HG03460 (cell line): ENCODE measurements around the gene CBR3.
"Not testable (repeated sequence)": the region's sequence is repeated elsewhere in the genome, so short reads cannot be mapped to it uniquely, and the experiment has no call there.

Source experiments
- ATAC-seq: cut with Tn5 transposase; IDR thresholded peaks from one replicate; pipeline ENCODE4 v1.9.1; 2021; ENCODE audit not compliant: unreplicated experiment

Gene CBR3

DNA sequence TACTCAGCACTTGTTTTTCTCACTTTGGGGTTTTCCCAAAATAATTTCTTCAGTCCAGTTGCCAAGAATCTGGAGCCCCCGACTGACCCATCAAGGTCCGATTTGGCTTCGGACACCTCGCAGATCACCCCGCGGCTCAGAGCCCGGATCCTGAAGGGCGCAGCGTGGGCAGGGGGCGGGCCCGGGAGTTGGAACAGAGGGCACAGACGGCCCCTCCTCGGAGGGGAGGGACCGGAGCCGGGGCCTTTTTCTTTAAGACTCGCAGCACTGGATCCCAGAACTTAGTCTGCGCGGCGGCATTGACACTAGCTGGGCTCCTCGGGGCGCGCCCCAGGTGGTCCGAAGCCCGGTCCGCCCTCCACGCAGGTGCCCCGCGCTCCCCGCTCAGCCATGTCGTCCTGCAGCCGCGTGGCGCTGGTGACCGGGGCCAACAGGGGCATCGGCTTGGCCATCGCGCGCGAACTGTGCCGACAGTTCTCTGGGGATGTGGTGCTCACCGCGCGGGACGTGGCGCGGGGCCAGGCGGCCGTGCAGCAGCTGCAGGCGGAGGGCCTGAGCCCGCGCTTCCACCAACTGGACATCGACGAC is at the start of gene CBR3:
Gene CBR3 (plus strand): TSS at position 277 of the 588 bp plus-strand sequence. CDS start 114 bp downstream, at position 391.
- no peak for ATAC-seq

GRCh38 chr21:36087362-36088138 is 47.3 kb upstream of the CBR3 start:
- no peak for ATAC-seq

- ATAC-seq = no peak
Measured at GRCh38 chr21:36089946-36090345, 44.9 kb upstream of the CBR3 start.

DNA sequence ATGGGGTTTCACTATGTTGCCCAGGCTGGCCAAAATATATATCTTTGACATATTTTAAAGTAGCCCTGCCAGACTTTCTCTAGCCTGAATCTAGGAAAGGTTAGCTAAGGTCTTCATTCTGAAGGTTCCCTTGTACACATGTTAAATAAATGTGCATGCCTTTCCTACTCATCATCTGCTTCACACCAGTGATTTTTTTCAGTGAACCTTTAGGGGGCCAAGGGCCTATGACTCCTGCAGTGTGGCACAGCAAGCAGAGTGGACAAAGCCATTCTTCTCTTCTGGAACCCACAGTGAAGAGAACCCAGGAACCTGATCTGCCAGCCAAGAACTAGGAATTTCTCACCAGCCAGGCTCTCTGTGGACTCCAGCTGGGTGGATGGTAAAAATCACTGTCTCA is 42.2 kb upstream of the CBR3 start:
- ATAC-seq = no peak

- ATAC-seq = no peak
Measured at GRCh38 chr21:36093512-36093911, 41.4 kb upstream of the CBR3 start.

DNA sequence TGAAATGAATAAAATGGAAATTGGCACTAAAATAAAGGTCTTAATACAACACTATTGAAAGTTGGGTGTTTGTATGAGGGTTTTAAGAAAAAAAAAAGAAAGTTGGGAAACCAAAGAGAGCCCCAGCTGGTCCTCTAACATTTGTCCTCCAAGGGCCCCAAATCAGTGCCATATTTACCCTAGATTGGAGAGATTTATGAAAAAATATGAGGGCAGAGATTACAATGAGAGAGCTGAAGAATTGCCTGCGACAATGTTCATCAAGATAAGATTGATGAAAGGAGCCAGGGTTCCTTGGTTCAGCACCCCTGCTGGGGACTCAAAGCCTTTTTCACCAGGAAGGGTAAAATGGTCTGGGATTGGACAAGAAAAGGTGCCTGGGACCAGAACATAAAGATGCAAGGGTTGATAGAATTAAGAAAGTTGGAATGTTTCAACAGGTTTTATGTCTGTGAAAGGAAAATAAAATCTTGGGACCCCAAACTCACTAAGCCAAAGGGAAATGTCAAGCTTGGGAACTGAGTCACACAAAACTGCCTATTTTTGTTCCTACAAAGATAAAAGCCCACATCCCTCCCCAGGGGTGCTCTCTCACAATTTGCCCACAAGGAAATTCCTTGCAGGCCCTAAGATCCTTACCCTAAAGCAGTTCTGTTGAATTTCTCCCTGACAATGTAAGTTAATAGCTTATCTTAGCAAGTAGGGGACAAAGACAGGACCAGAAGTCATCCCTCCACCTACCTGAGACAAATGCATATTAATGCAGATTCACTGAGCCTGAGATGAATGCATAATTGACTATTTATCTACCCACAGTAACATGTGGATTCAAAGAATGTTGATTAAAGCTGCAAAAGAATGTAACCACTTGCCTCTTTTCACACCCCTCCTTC is 38.2 kb upstream of the CBR3 start:
- ATAC-seq = no peak

- no peak for ATAC-seq
Measured at GRCh38 chr21:36097427-36098181, 37.3 kb upstream of the CBR3 start.

- no peak for ATAC-seq
Measured at GRCh38 chr21:36098182-36098532, 36.7 kb upstream of the CBR3 start.

GRCh38 chr21:36099000-36099399 is 35.9 kb upstream of the CBR3 start:
- ATAC-seq = no peak

GRCh38 chr21:36099695-36100211 is 35.1 kb upstream of the CBR3 start:
- not testable (repeated sequence) for ATAC-seq

- ATAC-seq = no peak
Measured at GRCh38 chr21:36100971-36101641, 33.8 kb upstream of the CBR3 start.

DNA sequence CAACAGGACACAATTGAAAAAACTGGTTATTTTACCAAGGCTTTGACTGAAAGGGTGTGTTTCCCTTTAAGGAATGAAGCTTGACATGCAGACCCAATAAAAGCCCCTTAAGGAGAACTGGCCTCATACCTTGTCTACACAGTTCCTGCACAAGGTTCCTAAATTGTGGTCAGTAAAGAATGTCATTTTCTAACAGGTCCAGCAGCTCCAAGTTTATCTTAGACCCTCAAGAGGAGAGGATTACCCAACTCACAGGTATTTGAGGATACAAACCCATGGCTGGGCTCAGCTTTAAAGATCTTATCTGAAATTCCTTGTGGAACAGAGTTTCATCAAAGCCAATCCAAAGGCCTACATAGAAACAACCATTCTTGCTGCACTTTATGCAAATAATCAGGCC is 31.4 kb upstream of the CBR3 start:
- ATAC-seq = no peak

GRCh38 chr21:36104317-36105300 is 30.3 kb upstream of the CBR3 start:
- ATAC-seq = no peak

DNA sequence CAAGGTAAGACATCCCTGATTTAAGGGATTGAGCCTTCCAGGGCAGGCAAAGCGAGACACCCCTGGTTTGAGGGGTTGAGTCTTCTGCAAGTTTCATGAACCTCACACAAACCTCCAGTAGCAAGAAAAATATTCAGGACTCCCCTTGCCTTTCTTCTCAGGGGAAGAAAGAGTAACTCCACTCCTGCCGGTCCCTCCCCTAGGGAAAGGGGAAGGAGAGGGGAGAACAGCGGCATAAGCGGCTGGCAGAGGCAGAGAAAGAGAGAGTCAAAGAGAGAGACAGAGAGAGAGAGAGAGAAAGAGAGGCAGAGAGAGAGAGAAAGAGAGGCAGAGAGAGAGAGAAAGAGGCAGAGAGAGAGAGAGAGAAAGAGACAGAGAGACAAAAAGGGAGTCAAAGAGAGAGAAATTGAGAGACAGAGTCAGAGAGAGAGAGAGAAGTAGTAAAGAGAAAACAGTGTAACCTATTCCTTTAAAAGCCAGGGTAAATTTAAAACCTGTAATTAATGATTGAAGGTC is 29.5 kb upstream of the CBR3 start:
- ATAC-seq = no peak

- no peak for ATAC-seq
Measured at GRCh38 chr21:36109868-36110267, 25.0 kb upstream of the CBR3 start.

DNA sequence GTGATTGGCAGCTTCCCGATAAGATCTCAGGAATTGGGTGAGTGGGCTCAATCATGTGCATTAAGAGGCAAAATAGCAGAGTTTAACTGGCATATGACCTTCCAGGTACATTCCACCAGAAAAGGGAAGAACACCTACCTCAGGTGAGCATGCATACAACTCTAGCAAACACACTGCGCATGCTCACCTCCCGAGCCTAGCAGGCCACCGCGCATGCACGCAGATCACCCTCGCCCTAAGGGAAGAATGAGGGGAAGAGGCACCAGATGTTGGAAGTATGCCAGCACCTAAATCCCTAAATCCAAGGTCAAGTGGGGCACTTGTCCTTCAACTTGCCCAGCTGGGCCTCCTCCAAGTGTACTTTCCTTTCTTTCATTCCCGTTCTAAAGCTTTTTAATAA is 23.6 kb upstream of the CBR3 start:
- no peak for ATAC-seq

- no peak for ATAC-seq
Measured at GRCh38 chr21:36113647-36114428, 21.0 kb upstream of the CBR3 start.

DNA sequence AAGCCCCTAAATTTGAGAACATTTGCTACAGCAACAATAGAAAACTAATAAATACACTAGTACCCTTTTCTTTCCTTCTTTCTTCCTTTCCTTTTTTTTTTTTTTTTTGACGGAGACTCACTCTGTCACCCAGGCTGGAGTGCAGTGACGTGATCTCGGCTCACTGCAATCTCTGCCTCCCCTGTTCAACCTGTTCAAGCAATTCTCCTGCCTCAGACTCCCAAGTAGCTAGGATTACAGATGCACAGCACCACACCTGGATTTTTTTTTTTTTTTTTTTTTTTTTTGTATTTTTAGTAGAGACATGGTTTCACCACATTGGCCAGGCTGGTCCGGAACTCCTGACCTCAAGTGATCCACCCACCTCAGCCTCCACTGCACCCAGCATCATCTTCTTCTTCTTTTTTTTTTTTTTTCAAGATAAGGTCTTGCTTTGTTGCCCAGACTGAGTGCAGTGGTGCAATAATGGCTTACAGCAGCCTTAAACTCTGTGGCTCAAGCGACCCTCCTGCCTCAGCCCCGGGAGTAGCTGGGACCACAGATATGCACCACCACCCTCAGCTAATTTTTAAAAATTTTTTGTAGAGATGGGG is 19.6 kb upstream of the CBR3 start:
- ATAC-seq = no peak
